8988T (cell line): ENCODE data around the gene VANGL2.
"Not testable (repeated sequence)": the region's sequence is repeated elsewhere in the genome, so short reads cannot be mapped to it uniquely, and the experiment has no call there.

Source experiments
- DNase-seq: peaks from one replicate; pipeline ENCODE4 v3.0.0; 2011

Gene VANGL2

DNA sequence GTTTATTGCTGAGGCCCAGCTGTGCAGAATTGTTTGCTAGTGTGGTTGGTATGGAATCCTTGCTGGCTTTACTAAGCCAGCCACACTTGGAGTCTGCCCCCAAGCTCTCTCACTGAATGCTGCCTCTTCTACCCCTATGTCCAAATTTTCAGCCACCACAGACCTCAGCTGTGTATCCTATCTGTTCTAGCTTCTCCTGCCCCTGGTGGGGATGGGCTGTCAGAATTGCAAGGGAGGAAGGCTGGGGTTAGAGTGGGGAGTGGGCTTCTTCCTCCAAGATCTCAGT lies 29.1 kb upstream of the VANGL2 start:
- no peak for DNase-seq

DNA sequence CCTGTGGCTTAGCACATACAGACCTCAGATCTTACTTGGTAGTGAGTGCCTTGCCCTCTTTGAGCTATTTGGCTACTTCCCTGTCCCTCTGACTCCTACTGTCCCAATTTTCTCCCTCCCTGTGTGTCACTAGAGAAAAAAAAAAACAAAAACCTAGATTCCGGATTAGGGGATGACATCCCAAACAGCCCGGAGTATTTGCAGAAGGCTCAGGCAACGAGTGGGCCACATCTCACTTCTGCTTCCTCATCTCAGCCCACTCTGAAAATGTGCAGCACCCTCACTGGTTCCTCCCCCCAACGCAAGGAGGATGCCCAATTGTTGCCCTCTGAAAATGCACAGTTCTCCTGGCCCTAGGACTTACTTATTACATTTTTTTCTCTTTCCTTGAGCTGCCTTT lies 28.6 kb upstream of the VANGL2 start:
- no peak for DNase-seq

DNA sequence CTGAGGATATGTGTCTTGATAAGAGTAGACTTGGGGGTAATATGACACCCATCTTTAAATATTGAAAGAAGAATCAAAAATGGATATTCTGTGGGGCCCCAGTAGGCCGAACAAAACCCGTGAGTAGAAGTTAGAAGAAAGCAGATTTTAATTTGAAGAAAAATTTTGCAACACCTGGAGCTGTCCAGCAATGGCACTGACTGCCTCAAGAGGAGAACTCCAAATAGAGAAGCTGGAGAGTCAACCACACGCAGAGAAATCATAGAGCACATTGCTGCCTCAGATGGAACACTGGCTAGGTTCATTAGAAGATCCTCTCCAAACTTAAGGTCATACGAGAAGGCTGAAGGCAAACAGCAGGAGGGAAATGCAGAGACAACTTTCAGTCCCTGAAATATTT lies 26.7 kb upstream of the VANGL2 start:
- DNase-seq = no peak

DNA sequence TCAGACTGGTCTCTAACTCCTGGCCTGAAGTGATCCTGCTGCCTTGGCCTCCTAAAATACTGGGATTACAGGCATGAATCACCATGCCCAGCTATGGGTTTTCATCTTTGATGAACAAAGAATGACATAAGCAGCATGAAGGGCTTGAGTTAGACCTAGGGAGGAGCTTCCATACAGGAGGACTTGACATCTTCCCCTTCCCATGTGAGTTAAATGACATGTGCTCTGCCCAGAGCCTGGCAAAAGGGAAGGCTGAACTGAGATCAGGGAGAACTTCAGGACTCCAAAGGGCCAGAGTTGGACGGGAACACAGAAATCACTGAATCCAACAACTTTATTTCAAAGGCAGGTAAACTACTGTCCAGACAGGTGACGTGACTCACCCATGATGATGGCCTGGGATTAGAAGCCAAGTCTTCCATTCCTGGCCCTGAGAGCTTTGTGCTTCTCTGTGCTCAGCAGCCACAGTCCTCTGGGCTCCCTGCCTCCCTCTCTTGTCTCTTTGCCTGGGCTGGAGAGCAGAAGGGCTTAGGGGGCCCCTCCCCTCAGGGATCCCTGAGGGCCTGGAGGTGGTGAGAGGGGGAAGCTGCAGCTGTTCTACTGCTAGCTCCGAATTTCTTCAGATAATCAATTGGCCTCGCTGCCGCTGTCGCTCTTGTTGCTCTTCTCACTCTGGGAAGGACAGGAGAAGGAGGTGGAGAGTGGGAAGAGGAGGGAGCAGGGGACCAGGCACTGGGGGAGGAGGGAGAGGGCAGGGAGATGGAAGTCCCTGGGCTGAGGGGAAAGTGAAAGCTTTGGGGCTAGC lies 25.9 kb upstream of the VANGL2 start:
- no peak for DNase-seq

DNA sequence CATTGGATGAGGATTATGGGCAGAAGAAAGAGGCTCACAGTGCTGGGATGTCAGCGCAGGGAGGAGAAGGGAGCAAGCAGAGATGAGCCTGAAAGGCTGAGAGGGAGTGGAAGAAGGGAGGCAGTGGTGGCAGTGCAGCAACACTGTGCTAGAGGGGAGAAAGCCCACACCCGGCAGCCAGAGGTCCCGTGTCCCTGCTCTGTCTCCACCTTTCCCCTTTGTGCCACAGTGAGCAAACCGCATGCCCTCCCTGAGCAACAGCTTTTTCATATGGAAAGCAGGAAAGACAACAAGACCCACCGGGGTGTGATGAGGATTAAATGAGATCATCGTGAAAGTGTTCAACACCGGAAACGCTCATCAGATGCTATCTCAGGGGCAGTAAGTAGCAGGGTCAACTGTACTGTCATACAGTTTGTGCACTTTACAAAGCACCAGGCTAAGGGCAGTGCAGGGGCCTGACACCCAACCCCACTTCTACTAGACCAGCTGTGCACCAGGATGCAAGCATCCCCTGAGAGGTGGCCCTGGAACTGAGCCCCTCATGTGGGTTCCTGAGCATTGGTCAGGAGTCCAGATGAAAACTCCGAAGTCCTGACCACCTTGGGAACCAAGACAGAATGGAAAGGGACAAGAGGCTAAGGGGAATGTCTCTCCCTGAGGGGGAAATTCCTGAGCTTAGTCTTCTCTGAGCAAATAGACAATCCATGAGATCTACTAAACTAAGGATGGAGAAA lies 24.4 kb upstream of the VANGL2 start:
- DNase-seq = no peak

DNA sequence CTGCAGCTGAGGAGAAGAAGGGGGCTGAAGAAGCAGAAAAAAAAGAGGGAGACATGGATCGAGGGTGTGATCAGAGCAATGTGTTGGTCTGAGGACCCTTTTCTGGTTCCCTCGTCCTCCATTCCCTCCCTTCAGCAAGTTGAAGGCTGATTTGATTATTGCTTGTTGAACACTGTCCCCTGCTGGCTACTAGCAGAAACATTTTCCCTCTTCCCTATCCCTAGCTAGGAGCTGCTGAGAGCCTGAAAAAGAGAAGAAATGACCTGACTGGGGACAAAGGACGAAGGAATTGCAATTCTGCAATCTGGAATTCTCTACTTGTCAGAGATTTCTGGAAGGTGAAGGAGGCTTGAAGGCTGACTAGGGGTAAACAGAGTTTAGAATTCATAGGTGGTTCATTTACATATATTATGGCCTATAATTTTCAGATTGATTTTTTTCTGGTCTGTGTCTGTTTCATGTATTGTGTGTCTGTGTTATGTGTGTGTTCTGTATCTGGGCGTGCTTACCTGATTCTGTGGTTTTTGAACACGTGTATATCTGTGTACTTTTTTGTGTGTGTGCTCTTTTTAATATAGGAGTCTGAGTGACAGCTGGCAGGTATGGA lies 23.7 kb upstream of the VANGL2 start:
- DNase-seq = no peak

DNA sequence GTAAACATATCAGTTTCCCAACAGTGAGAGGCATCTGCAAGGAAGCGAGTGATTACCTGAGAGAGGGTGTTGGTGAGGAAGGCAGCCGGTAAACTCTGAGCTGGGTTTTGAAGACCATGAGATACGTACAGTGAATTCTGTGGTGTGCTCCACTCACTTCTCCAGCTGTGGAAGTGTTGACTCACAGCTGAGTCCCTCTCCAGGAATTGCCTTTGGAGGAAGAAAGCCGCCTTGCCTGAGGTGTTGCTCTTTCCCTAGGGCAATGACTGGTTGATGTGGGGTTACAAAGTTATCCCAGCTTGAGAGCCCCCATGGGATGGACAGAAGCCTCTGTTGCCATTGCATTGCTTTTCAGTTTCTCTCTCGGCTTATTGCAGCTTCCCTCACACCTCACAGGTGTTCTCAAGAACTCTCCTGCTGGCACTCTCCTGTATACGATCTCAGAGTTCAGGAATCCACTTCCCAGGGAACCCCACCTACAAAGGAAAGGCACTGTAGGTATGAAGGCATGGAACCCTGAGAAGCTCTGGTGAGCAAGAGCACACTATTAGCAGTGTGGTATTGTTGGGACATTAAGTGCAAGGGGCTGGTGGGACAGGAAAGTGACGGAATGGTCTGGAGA lies 22.7 kb upstream of the VANGL2 start:
- no peak for DNase-seq

DNA sequence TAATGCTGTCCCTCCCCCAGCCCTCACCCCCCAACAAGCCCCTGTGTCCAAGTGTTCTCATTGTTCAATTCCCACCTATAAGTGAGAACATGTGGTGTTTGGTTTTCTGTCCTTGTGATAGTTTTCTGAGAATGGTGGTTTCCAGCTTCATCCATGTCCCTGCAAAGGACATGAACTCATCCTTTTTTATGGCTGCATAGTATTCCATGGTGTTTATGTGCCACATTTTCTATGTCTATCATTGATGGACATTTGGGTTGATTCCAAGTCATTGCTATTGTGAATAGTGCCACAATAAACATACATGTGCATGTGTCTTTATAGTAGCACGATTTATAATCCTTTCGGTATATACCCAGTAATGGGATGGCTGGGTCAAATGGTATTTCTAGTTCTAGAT lies 15.6 kb upstream of the VANGL2 start:
- not testable (repeated sequence) for DNase-seq

DNA sequence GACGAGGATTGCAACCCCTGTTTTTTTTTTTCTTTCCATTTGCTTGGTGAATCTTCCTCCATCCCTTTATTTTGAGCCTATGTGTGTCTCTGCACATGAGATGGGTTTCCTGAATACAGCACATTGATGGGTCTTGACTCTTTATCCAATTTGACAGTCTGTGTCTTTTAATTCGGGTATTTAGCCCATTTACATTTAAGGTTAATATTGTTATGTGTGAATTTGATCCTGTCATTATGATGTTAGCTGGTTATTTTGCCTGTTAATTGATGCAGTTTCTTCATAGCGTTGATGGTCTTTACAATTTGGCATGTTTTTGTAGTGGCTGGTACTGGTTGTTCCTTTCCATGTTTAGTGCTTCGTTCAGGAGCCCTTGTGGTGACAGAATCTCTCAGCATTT lies 12.0 kb upstream of the VANGL2 start:
- DNase-seq = not testable (repeated sequence)

DNA sequence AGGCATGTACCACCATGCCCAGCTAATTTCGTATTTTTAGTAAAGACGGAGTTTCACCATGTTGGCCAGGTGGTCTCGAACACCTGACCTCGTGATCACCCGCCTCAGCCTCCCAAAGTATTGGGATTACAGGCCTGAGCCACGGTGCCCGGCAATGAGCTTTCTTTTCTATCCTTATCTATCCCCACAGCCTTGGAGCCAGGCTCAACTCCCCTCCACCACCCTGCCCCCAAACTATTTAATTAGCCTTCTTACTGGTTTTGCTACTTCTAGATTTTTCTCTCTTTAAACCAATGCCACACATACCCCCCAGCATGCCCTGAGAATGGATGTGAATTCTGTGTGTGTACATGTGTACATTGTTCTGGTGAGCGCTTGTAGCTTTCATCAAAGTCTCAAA lies 5.7 kb upstream of the VANGL2 start:
- DNase-seq = no peak

DNA sequence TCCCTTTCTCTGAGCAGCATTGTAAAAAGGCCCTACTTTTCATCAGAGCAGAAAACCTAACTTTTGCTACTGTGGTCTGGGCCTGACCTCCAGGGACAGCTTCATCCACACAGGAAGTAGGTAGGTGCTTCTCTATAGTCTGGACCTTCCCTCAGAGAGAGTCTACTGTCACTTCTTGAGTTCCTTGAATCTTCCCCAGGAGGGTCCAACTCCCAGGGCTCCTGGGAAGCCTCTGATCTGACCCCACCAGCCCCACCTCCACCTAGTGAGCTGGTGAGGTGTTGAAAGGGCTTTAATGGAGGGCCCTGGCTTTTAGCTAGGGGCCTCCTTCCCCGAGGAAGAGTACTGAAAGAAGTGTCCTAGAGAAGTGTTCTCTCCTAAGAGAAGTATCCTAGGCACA lies 2.7 kb upstream of the VANGL2 start:
- DNase-seq = no peak

DNA sequence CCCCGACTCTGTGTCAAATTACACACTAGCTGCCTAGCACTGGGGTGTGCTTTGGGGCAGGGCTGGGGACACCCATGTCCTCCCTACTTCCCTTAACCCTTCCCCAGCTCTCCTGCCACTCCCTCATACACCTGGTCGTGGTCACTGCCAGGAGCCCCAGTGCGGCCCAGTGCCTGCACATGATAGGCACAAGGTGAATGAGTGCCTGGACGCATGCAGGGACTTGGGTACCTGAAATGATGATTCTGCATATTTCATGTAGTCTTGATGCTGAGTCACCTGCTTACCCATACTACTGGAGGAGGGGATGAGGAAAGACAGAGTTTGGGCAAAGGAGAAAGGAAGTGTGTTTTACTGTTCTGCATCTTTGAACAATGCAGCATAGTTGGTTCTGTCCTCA lies 1.5 kb upstream of the VANGL2 start:
- DNase-seq = no peak

DNA sequence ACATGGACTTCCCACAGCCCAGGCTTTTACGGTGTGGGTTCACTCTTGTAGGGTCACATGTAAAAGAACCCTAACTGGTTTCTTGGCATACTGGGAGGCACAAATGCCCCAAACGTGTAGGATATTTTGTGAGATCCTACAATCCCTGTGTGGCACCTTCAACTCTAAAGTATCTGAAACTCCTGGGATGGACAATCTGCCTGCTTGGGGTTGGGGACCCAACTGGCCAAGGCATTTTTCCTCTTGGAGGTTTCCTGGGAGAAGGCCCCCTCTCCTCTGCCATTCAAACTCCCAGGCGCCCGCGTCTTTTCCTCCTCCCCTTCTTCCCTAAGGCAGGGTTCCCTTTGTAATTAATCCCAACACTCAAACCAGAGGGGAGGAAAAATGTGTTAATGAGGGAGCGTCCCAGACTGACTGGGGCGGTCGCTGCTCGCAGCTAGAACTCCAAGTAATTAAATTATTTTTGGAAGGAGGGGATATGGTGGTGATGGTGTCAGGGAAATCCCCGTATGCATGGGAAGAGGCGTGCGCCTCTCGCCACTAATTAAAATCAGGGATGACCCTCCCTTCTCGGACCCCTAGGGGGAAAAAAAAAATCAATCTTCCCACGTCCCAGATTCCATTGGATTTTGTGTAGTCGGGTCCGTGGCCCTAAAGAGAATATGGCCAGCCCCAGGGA lies 681 bp upstream of the VANGL2 start:
- DNase-seq = no peak

DNA sequence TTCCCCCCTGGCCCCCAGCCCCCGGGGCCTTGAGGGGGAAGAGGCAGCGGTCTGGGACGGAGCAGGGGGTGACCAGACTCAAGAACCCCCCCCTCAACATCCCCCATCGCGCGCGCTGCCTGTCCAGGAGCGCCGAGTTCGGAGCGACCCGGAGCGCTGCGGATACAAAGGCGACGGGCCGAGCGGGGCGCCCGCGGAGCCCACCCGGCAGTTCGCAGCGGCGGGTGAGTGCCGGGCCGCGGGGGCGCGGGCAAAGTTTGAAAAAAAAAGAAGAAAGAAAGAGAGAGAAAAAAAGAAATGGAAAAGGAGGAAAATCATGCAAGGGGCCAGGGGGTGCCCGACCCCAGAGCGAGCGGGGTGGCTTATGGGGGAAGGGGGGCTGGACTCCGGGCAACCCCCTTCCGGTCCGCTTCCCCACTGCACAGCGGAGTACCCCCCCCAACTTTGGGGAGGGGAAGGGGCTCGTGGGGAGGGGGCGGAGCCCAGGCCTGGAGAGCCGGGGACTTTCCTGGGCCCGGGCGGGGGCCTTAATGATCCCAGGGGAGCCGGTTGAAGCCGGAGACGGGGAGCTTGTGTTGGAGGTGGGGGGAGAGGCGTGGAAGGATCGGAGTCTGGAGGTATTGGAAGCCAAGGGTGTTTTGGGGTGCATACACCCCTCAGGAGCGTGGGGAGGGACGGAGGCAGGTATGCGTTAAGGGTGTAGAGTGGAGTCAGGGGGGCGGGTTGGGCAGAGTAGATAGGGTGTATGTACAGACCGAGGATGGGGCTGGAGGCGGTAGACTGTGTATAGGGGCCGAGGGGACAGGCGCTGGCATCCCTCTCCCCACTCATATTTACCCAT lies 502 bp downstream of the VANGL2 start:
- no peak for DNase-seq

DNA sequence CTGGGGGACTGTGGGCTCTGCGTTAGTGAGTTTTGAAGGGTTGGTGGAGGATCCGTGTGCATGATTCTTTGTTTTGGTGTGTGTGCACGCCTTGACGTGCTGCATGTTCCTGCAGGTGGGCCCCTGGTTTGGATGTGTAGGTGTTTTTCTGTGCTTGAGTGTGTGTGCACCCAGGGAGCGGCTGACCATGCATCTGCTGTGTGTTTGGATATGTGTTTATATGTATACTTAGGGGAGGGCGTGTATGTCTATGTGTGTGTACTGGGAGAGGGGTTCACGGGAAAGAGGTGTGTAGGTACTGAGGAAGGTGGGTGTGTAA lies 1.1 kb downstream of the VANGL2 start:
- no peak for DNase-seq

DNA sequence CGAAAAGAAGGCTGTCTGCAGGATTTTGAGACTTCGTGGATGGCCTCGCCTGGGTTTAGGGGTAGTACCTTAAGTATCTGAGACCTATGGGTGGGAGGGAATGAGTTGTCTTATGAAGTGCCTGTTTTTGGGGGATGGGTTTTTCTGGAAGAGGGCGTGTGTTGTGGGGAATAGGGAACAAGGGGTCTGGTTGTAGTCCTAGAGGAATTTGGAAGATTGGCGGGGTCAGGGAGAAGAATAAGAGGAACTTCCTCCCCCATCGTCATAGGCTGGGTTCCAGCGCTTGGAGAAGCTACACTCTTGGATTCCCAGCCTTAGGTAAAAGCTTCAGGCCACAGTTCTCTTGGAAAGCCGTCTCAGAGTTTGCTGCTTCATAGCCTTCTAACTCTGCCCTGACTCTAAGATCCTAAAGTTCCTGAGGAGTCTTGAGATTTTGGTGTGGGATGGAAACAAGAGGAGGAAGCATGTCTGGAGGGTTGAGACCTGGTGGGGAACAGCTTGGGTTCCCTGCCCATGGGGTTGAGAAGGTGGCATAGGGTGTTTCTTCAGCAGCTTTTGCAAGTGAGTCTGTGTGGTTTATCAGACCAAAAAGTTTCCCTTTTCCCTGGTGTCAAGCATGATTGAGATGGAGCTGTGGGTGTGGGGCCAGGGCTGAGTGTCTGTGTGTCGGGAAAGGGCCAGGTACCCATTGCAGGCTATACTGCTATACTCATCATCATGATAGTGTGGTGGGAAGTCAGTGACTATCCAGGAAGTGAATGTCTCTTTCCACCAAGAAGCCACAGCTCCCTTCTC lies 1.8 kb downstream of the VANGL2 start:
- no peak for DNase-seq

DNA sequence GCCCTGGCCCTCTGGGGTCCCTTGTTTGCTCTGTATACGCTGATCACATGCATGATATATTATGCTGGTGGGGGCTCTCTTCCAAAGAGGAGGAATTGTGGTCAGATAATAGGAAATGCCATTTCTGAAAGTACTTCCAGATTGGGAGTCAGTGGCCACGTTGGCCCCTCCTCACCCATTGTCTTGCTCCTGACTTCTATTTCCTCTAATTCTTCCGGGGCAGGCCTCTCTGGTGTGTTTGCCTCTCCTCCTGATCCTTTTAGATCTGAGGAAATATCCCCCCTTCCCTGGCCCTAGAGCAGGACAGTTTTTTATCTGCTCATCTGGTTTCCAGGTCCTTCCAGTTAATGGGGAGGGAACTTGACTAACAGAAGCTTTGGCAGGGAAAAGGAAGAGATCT lies 2.9 kb downstream of the VANGL2 start:
- no peak for DNase-seq

DNA sequence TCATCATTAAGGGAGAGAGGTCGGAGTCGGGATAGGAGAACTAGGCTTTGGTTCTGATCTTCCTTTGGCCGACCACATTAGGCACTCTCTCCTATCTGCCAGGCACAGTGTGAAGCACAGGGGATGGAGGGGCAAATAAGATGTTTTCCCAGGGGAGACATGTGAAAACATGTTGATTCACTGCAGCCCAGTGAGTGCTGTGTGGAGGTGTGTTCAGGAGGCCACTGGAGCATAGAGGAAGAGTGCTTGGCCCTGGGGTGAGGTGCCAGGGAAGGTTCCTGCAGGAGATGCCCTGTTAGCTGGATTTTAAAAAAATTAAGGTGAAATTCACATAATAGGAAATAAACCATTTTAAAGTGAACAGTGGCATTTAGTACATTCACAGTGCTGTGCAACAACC lies 3.7 kb downstream of the VANGL2 start:
- no peak for DNase-seq

DNA sequence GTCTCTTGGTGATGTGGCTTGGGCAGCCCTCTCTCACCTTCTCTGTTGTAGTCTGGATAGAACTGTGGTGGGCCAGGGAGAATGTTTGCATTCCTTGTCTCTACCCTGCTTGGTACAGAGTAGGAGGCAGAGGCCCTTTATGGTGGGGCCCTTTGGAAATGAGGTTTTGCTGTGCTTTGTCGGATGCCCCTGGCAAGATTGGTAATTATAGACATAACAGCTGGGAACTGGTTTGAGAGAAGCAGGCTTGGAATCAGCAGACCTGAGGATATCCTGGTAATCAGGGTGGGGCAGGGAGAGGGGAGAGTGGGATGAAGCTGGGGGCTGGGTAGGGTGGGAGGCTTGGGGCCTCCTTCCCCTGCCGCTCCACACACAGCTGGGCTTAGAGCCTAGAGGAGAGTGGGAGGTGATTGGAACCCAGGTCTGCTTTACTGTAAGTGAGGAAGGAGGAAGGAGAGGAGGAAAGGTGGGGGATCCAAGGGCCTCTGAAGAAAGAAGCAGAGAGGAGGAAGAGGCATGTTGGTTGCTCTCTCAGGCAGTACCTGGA lies 5.0 kb downstream of the VANGL2 start:
- no peak for DNase-seq

DNA sequence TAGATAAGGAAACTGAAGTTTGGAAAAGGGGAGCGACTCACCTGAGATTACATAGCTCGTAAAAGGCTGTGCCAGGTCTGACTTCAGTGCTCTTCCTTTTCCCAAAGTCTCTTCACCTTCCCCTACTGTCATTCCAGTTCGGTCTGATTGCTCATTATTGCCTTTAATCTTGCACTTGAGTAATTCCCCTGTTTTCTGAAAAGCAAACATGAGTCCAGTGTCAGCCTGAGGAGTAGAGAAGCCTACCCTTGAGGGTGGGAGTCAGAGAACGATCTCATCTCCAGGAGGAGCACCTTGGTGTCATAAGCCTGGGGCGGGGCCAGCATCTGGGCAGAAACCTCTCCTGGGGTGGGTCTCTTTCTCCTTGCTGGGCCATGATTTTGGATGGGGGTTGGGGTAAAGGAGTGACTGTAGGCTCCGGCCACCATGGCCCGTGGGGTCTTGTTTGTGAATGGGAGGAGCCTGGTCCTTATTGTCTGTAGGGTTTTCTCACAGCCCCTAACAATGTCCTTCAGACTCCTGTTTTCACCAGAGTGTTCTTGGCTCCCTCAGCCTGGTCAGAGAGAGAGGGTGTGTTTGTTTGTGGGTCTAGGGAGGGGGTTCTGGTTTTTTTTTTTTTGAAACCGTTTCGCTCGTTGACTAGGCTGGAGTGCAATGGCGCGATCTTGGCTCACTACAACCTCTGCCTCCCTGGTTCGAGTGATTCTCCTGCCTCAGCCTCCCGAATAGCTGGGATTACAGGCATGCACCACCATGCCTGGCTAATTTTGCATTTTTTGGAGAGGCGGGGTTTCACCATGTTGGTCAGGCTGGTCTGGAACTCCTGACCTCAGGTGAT lies 6.0 kb downstream of the VANGL2 start:
- no peak for DNase-seq
